HG03460 (cell line): Measurements from ENCODE around the gene CNOT9.

ENCODE experiments used
- ATAC-seq: cut with Tn5 transposase; IDR thresholded peaks from one replicate; pipeline ENCODE4 v1.9.1; 2021; ENCODE audit not compliant: unreplicated experiment

CNOT9 gene

DNA sequence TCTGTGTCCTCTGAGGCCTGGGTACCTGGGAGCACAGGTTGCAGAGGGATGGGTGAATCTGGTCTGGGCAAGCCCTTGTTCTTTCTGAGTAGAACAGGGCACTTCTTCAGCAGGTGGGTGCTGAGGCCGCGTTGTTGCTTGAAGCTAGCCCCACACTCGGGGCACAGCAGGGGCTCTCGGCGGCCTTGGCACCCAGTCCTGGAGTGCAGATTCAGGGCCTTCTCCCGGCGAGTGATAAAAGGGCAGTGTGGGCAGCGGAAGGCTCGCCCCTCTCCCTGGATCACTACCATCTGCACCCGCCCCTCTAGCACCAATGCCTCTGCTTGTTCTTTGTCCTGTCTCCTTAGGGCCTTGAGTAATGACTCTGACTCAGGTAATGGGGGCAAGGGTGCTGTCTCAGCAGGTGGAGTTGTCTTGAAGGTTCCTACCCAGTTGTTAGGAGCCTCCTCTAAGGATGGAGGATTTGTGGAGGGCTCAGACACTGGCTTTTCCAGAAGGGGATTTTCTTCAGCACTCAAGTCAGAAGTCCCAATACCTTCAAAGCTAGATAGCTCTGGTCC is 75.2 kb downstream of the CNOT9 start:
- ATAC-seq: no peak

DNA sequence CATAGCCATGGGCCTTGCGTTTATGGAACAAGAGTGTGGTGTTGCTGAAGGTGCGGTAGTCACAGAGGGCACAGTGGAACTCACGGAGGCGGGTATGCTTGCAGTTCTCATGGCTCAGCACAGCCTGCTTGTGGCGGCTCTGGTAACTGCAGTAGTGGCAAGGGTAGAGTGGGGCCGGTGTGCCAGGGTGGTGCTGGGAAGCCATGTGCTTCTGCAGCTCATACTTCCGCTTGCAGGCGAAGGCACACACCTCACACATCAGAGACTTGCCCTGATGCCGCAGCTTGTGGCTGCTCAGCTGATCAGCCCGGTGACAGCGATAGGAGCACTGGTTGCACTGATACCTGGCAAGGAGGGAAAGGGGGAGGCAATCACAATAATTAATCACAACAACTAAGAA is 76.1 kb downstream of the CNOT9 start:
- no peak for ATAC-seq

DNA sequence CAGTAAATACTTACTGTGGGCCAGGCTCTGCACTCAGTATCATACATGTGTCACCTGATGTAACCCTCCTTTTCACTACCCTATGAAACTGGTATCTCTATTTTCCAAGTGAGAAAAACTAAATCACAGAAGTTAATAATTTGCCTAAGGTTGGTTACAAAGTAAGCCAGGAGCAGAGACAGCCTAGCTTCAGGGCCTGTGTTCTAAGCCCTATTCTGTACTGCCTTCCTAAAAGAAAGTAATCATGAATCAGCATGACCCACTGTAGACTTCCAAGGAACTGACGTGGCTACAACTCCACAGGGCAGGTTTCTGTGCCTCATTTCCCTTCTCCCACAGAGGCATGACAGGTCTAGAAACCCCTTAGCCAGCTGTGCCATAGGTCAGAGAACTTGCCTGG is 76.5 kb downstream of the CNOT9 start:
- peak; percentile 53 for ATAC-seq
